Measurements from ENCODE around the gene GPR176.
"Not testable (repeated sequence)": the region's sequence is repeated elsewhere in the genome, so short reads cannot be mapped to it uniquely, and the experiment has no call there.

Gene GPR176

DNA sequence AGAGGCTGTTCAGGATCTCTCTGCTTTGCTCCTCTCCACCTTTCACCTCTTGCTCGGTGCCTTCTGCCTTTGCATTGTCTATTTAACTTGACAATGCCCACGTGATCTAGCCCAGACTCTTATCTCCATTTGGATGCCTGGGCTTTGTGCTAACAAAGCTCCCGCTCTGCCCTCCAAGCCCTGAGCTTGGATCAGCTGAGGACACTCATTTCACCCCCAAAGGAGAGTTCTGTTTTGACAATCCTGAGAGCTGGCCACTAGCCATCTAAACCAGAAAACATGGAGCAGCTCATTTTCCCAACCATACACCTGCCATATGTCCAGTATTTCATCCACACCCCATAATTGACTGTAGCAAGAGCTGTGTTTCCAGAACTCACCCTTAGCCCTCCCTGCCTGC, 12.8 kb downstream of the GPR176 start:
- FAIRE-seq, result no peak
- TF ChIP-seq TAF1 (IDR thresholded peaks at IDR 0.05; ENCODE audit: low read depth, low read length), result no peak
- TF ChIP-seq PAX5 (IDR thresholded peaks at IDR 0.05; ENCODE audit: insufficient read depth, low read length, severe bottlenecking), result no peak
- TF ChIP-seq POLR2AphosphoS5 (IDR thresholded peaks at IDR 0.05; ENCODE audit: low read depth, low read length), result no peak
- no peak for TF ChIP-seq POLR2A (IDR thresholded peaks at IDR 0.05; ENCODE audit: low read depth, low read length)
- TF ChIP-seq SPI1 (IDR thresholded peaks at IDR 0.05; ENCODE audit: low read depth, low read length), result no peak
- TF ChIP-seq POU2F2 (IDR thresholded peaks at IDR 0.05; ENCODE audit: low read depth, low read length), result no peak
- no peak for DNase-seq (ENCODE audit: insufficient read length, low spot score)

DNA sequence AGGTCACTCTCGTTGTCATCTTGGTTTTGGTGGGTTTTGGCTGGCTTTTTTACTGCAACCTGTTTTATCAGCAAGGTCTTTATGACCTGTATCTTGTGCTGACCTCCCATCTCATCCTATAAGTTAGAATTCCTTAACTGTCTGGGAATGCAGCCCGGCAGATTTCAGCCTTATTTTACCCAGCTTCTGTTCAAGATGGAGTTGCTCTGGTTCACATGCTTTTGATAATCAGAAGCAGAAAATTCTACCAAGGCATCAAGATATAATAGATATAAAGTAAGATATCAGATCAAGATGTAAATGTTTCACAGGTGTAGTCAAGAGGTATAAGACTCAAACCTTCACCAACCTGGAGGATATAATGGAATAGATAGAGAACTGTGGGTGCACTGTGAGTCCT, 16.0 kb downstream of the GPR176 start:
- FAIRE-seq (no peak), DNase-seq (ENCODE audit: insufficient read length, low spot score) (no peak)
- TF ChIP-seq SPI1 (IDR thresholded peaks at IDR 0.05; ENCODE audit: low read depth, low read length) (no peak), PAX5 (IDR thresholded peaks at IDR 0.05; ENCODE audit: insufficient read depth, low read length, severe bottlenecking) (no peak), POLR2AphosphoS5 (IDR thresholded peaks at IDR 0.05; ENCODE audit: low read depth, low read length) (no peak), POU2F2 (IDR thresholded peaks at IDR 0.05; ENCODE audit: low read depth, low read length) (no peak), TAF1 (IDR thresholded peaks at IDR 0.05; ENCODE audit: low read depth, low read length) (no peak), POLR2A (IDR thresholded peaks at IDR 0.05; ENCODE audit: low read depth, low read length) (no peak)

DNA sequence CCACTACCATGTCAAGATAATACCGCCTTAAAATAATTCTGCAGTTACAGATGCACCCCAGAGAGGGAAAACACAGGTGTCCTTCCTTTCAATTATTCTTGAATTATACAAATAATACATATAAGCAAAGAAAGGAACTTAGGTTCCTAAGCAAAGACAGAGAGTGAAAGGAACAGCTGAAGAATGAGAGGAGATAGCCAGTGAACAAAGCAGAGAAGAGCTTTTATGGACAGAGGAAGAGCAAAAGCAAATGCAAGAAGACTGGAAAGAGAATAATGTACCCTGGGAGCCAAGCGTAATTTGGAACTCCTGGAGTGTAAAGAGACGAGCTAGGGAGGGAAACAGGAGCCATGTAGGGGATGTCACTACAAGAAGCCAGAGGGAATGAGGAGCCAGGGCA, 21.7 kb downstream of the GPR176 start:
- no peak for DNase-seq (ENCODE audit: insufficient read length, low spot score)
- TF ChIP-seq TAF1 (IDR thresholded peaks at IDR 0.05; ENCODE audit: low read depth, low read length) (no peak), PAX5 (IDR thresholded peaks at IDR 0.05; ENCODE audit: insufficient read depth, low read length, severe bottlenecking) (no peak), POLR2A (IDR thresholded peaks at IDR 0.05; ENCODE audit: low read depth, low read length) (no peak), POU2F2 (IDR thresholded peaks at IDR 0.05; ENCODE audit: low read depth, low read length) (no peak), SPI1 (IDR thresholded peaks at IDR 0.05; ENCODE audit: low read depth, low read length) (no peak), POLR2AphosphoS5 (IDR thresholded peaks at IDR 0.05; ENCODE audit: low read depth, low read length) (no peak)
- FAIRE-seq, result no peak

DNA sequence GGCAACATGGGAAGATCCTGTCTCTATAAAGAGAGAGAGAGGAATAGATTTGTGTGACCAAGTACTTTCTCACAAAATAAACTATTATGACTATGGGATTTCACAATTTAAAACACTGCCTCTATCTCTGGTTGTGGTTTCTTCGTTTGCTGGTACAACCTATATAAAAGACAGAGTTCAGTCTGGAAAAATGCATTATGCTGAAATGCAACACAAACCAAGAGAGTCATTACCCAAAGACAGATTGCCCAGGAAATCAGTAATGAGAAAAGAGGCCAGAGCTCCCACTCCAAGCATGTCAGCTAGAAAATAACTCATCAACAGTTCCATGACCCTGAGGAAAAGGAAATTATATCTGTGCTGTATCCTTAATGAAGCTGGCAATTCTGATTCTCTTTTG, 23.2 kb downstream of the GPR176 start:
- FAIRE-seq (no peak), DNase-seq (ENCODE audit: insufficient read length, low spot score) (no peak)
- TF ChIP-seq PAX5 (IDR thresholded peaks at IDR 0.05; ENCODE audit: insufficient read depth, low read length, severe bottlenecking) (no peak), TAF1 (IDR thresholded peaks at IDR 0.05; ENCODE audit: low read depth, low read length) (no peak), POU2F2 (IDR thresholded peaks at IDR 0.05; ENCODE audit: low read depth, low read length) (no peak), POLR2A (IDR thresholded peaks at IDR 0.05; ENCODE audit: low read depth, low read length) (no peak), SPI1 (IDR thresholded peaks at IDR 0.05; ENCODE audit: low read depth, low read length) (no peak), POLR2AphosphoS5 (IDR thresholded peaks at IDR 0.05; ENCODE audit: low read depth, low read length) (no peak)

DNA sequence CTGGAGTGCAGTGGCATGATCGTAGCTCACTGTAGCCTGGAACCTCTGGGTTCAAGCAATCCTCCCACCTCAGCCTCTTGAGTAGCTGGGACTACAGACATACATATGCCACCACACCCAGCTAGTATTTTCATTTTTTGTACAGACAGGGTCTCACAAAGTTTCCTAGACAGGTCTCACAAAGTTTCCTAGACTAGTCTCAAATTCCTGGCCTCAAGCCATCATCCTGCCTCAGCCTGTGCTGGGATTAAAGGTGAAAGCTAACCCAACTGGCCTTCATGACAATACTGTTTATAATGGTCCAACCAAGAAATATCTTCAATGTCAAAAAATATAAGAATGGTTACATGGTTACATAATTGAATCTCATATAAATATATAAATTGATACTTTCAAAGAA, 24.0 kb downstream of the GPR176 start:
- TF ChIP-seq POU2F2 (IDR thresholded peaks at IDR 0.05; ENCODE audit: low read depth, low read length), result no peak
- TF ChIP-seq POLR2A (IDR thresholded peaks at IDR 0.05; ENCODE audit: low read depth, low read length), result no peak
- no peak for TF ChIP-seq SPI1 (IDR thresholded peaks at IDR 0.05; ENCODE audit: low read depth, low read length)
- no peak for TF ChIP-seq TAF1 (IDR thresholded peaks at IDR 0.05; ENCODE audit: low read depth, low read length)
- TF ChIP-seq PAX5 (IDR thresholded peaks at IDR 0.05; ENCODE audit: insufficient read depth, low read length, severe bottlenecking), result no peak
- TF ChIP-seq POLR2AphosphoS5 (IDR thresholded peaks at IDR 0.05; ENCODE audit: low read depth, low read length), result no peak
- FAIRE-seq (no peak), DNase-seq (ENCODE audit: insufficient read length, low spot score) (no peak)

DNA sequence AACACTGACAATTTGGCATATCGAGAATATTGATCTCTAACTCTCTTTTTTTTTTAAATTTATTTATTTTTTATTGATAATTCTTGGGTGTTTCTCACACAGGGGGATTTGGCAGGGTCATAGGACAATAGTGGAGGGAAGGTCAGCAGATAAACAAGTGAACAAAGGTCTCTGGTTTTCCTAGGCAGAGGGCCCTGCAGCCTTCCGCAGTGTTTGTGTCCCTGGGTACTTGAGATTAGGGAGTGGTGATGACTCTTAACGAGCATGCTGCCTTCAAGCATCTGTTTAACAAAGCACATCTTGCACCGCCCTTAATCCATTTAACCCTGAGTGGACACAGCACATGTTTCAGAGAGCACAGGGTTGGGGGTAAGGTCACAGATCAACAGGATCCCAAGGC, 27.0 kb downstream of the GPR176 start:
- FAIRE-seq; DNase-seq (ENCODE audit: insufficient read length, low spot score): not testable (repeated sequence)

DNA sequence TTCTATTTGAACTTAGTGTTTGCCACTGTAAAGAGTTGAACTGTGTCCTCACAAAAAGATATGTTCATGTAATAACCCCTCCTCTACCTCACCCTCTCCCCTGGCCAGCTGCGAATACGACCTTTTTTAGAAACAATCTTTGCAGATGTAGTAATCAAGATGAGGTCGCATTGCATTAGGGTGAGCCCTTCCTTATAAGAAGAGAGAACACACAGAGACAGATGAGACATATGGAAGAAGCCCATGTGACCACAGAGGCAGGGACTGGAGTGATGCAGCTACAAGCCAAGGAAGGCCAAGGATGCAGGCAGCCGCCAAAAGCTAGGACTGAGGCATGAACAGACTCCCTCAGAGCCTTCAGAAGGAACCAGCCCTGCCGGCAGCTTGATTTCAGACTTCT, 27.6 kb downstream of the GPR176 start:
- DNase-seq (ENCODE audit: insufficient read length, low spot score), result no peak
- no peak for TF ChIP-seq TAF1 (IDR thresholded peaks at IDR 0.05; ENCODE audit: low read depth, low read length)
- TF ChIP-seq POU2F2 (IDR thresholded peaks at IDR 0.05; ENCODE audit: low read depth, low read length), result no peak
- no peak for TF ChIP-seq POLR2AphosphoS5 (IDR thresholded peaks at IDR 0.05; ENCODE audit: low read depth, low read length)
- no peak for TF ChIP-seq POLR2A (IDR thresholded peaks at IDR 0.05; ENCODE audit: low read depth, low read length)
- TF ChIP-seq PAX5 (IDR thresholded peaks at IDR 0.05; ENCODE audit: insufficient read depth, low read length, severe bottlenecking), result no peak
- FAIRE-seq, result no peak

DNA sequence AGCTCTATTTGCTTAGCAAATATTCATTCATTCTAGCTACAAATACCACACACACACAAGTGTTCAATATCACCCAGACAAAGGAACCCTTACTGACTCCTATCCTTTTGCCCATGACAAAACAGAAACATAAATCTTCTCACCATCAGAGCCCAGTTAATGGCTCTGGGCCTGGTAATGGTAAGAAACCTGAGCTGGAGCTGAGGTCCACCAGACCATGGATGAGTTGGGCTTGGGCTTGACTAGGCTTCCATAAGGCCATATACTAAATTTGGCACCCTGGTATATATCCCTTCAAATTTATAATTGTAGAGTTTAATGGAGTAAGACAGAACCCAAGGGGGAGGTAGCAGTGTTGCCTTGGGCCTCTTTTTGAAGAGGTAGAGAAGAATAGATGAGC, 29.4 kb downstream of the GPR176 start:
- FAIRE-seq (no peak), DNase-seq (ENCODE audit: insufficient read length, low spot score) (no peak)
- TF ChIP-seq POU2F2 (IDR thresholded peaks at IDR 0.05; ENCODE audit: low read depth, low read length), result no peak

DNA sequence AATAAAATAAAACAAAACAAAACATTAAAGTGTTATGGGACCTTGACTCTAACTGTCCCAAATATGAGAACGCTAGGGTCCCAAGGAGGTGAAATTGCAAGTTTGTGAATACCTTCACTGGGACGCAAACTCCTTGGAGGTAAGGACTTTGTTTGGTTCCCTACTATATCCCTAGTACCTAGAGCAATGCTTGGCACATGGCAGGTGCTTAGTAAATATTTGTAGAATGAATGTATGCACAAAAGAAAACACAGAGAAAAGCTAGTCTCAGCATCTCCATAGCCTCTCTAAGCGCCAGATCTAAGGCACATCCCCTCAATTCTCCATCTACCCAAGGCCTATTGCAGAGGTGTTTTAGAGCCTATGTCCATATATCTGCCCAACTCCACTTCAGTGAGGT, 30.5 kb downstream of the GPR176 start:
- no peak for DNase-seq (ENCODE audit: insufficient read length, low spot score)
- no peak for FAIRE-seq
- TF ChIP-seq TAF1 (IDR thresholded peaks at IDR 0.05; ENCODE audit: low read depth, low read length) (no peak), POLR2A (IDR thresholded peaks at IDR 0.05; ENCODE audit: low read depth, low read length) (no peak), SPI1 (IDR thresholded peaks at IDR 0.05; ENCODE audit: low read depth, low read length) (no peak)

DNA sequence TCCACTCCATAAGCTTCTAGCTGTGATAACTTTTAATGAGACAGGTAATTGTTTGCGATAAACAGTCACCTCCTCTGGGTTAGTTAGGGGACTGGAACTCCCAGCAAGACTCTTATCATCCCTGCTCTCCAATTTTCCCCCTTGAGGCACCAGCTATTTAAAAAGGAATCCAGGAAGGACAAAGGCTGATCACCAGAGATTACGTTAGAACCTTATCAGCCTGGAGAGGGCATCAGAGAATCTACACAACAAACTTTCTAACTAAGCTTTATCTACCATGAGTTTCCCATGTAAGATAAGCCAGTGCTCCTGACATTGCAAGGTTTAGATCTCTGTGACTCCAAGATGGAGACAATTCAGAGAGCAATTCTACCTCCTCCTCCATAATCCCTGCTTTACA, 31.3 kb downstream of the GPR176 start:
- no peak for DNase-seq (ENCODE audit: insufficient read length, low spot score)
- no peak for FAIRE-seq
- TF ChIP-seq POLR2A (IDR thresholded peaks at IDR 0.05; ENCODE audit: low read depth, low read length) (no peak), PAX5 (IDR thresholded peaks at IDR 0.05; ENCODE audit: insufficient read depth, low read length, severe bottlenecking) (no peak), TAF1 (IDR thresholded peaks at IDR 0.05; ENCODE audit: low read depth, low read length) (no peak), POLR2AphosphoS5 (IDR thresholded peaks at IDR 0.05; ENCODE audit: low read depth, low read length) (no peak), POU2F2 (IDR thresholded peaks at IDR 0.05; ENCODE audit: low read depth, low read length) (no peak), SPI1 (IDR thresholded peaks at IDR 0.05; ENCODE audit: low read depth, low read length) (no peak)

DNA sequence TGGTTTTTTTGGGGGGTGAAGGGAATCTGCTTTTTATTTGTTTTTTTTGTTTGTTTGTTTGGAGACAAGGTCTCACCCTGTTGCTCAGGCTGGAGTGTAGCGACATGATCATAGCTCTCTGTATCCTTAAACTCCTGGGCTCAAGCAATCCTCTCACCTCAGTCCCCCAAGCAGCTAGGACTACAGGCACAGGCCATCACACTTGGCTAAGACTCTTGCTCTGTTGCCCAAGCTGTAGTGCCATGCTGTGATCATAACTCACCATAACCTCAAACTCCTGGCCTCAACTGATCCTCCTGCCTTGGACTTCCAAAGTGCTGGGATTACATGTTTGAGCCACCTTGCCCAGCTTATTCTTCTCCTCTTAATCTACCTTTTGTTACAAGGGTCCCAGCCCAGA, 31.8 kb downstream of the GPR176 start:
- no peak for FAIRE-seq
- no peak for TF ChIP-seq POLR2AphosphoS5 (IDR thresholded peaks at IDR 0.05; ENCODE audit: low read depth, low read length)
- TF ChIP-seq TAF1 (IDR thresholded peaks at IDR 0.05; ENCODE audit: low read depth, low read length), result no peak
- TF ChIP-seq POU2F2 (IDR thresholded peaks at IDR 0.05; ENCODE audit: low read depth, low read length), result no peak
- TF ChIP-seq POLR2A (IDR thresholded peaks at IDR 0.05; ENCODE audit: low read depth, low read length), result no peak
- no peak for TF ChIP-seq SPI1 (IDR thresholded peaks at IDR 0.05; ENCODE audit: low read depth, low read length)
- no peak for TF ChIP-seq PAX5 (IDR thresholded peaks at IDR 0.05; ENCODE audit: insufficient read depth, low read length, severe bottlenecking)
- no peak for DNase-seq (ENCODE audit: insufficient read length, low spot score)
